NT2/D1 (cell line): Measurements from ENCODE around the gene PAPPA.

Source experiments
- DNase-seq: peaks from one replicate; pipeline ENCODE4 v3.0.0-alpha.2; 2011; ENCODE audit warnings: low read depth, low spot score
- H3K27me3 ChIP-seq: 2 replicates; pipeline ENCODE4 v1.6.0; 2011; ENCODE audit warnings: mild to moderate bottlenecking; ENCODE audit not compliant: insufficient read length, insufficient read depth
- H3K36me3 ChIP-seq: 2 replicates; pipeline ENCODE4 v1.6.1; 2011; ENCODE audit warnings: mild to moderate bottlenecking, low read length, mixed read lengths; ENCODE audit not compliant: insufficient read depth, insufficient read length
- H3K4me1 ChIP-seq: 2 replicates; pipeline ENCODE4 v1.5.1; 2011; ENCODE audit not compliant: insufficient read depth, insufficient read length
- H3K4me3 ChIP-seq: 2 replicates; pipeline ENCODE4 v1.5.1; 2011; ENCODE audit warnings: low read depth; ENCODE audit not compliant: insufficient read length
- H3K9ac ChIP-seq: 2 replicates; pipeline ENCODE4 v1.6.0; 2011; ENCODE audit warnings: low read depth; ENCODE audit not compliant: insufficient read length
- H3K9me3 ChIP-seq: 2 replicates; pipeline ENCODE4 v1.5.1; 2011; ENCODE audit warnings: mild to moderate bottlenecking, low read length; ENCODE audit not compliant: insufficient read depth
- SUZ12 ChIP-seq: IDR thresholded peaks from 2 replicates; pipeline ENCODE4 v1.6.1; 2011; ENCODE audit not compliant: insufficient read length, insufficient read depth; ENCODE audit errors: extremely low read depth
- YY1 ChIP-seq: IDR thresholded peaks from 2 replicates; pipeline ENCODE4 v1.6.1; 2011; ENCODE audit not compliant: insufficient read length, insufficient read depth
- ZNF274 ChIP-seq: IDR thresholded peaks from 2 replicates; pipeline ENCODE4 v1.6.1; 2011; ENCODE audit warnings: mild to moderate bottlenecking, low read depth, low read length

The PAPPA gene

GRCh38 chr9:116124472-116125040 is 29.0 kb upstream of the PAPPA start:
- no peak for DNase-seq
- TF ChIP-seq SUZ12 = no peak
- TF ChIP-seq ZNF274 = no peak
- TF ChIP-seq YY1 = no peak
- Histone ChIP-seq H3K27me3 (no peaks in the 10 kb centered on the region), H3K4me3 (no peak overlapping the region), H3K36me3 (no peaks in the 10 kb centered on the region), H3K9me3 (no peaks in the 10 kb centered on the region), H3K9ac (no peak overlapping the region), H3K4me1 (no peaks in the 10 kb centered on the region)

GRCh38 chr9:116133163-116133562 is 20.4 kb upstream of the PAPPA start:
- Histone ChIP-seq H3K27me3 (peaks cover 3% of the 10 kb centered on the region), H3K4me1 (no peaks in the 10 kb centered on the region), H3K9ac (no peak overlapping the region), H3K4me3 (no peak overlapping the region), H3K36me3 (no peaks in the 10 kb centered on the region), H3K9me3 (no peaks in the 10 kb centered on the region)
- TF ChIP-seq YY1 = no peak
- TF ChIP-seq ZNF274 = no peak
- TF ChIP-seq SUZ12 = no peak
- DNase-seq = no peak

- no peaks in the 10 kb centered on the region for H3K36me3 ChIP-seq
- no peak for DNase-seq
- no peak overlapping the region for H3K9ac ChIP-seq
- no peak overlapping the region for H3K4me3 ChIP-seq
- TF ChIP-seq SUZ12 (no peak), ZNF274 (no peak), YY1 (no peak)
- no peaks in the 10 kb centered on the region for H3K9me3 ChIP-seq
- H3K27me3 ChIP-seq = peaks cover 6% of the 10 kb centered on the region
- no peaks in the 10 kb centered on the region for H3K4me1 ChIP-seq
Observed at GRCh38 chr9:116134975-116135374, 18.6 kb upstream of the PAPPA start.

- Histone ChIP-seq H3K4me1 (no peaks in the 10 kb centered on the region), H3K27me3 (peaks cover 6% of the 10 kb centered on the region), H3K36me3 (no peaks in the 10 kb centered on the region), H3K4me3 (no peak overlapping the region), H3K9ac (no peak overlapping the region), H3K9me3 (no peaks in the 10 kb centered on the region)
- DNase-seq = no peak
- TF ChIP-seq SUZ12 (no peak), YY1 (no peak), ZNF274 (no peak)
Observed at GRCh38 chr9:116137010-116137409, 16.6 kb upstream of the PAPPA start.

GRCh38 chr9:116137581-116137980 is 16.0 kb upstream of the PAPPA start:
- Histone ChIP-seq H3K9ac (no peak overlapping the region), H3K9me3 (no peaks in the 10 kb centered on the region), H3K27me3 (peaks cover 6% of the 10 kb centered on the region), H3K4me3 (no peak overlapping the region), H3K36me3 (no peaks in the 10 kb centered on the region), H3K4me1 (no peaks in the 10 kb centered on the region)
- TF ChIP-seq SUZ12 (no peak), YY1 (no peak), ZNF274 (no peak)
- no peak for DNase-seq

- Histone ChIP-seq H3K4me3 (no peak overlapping the region), H3K36me3 (no peaks in the 10 kb centered on the region), H3K27me3 (peaks cover 5% of the 10 kb centered on the region), H3K9ac (no peak overlapping the region), H3K9me3 (no peaks in the 10 kb centered on the region), H3K4me1 (no peaks in the 10 kb centered on the region)
- TF ChIP-seq YY1 = no peak
- DNase-seq = no peak
Observed at GRCh38 chr9:116141864-116142561, 11.6 kb upstream of the PAPPA start.

- Histone ChIP-seq H3K4me1 (no peaks in the 10 kb centered on the region), H3K9ac (no peak overlapping the region)
- TF ChIP-seq ZNF274 (no peak), SUZ12 (no peak), YY1 (no peak)
Observed at GRCh38 chr9:116142706-116143492, 10.7 kb upstream of the PAPPA start.

More at GRCh38 chr9:116142706-116143492, 10.7 kb upstream of the PAPPA start:
- peaks cover 3% of the 10 kb centered on the region for H3K27me3 ChIP-seq
- no peaks in the 10 kb centered on the region for H3K36me3 ChIP-seq
- DNase-seq = no peak
- H3K9me3 ChIP-seq = no peaks in the 10 kb centered on the region
- H3K4me3 ChIP-seq = no peak overlapping the region
